GM18511 (cell line): ENCODE results near the gene SPATS2L.
A peak's percentile ranks its signal among the peaks of the same experiment; 100 is the strongest.
"Not testable (repeated sequence)": the region's sequence is repeated elsewhere in the genome, so short reads cannot be mapped to it uniquely, and the experiment has no call there.

Experiments
- ATAC-seq: cut with Tn5 transposase; IDR thresholded peaks from one replicate; pipeline ENCODE4 v1.9.1; 2021; ENCODE audit warnings: mild to moderate bottlenecking, moderate library complexity; ENCODE audit not compliant: unreplicated experiment

SPATS2L gene

DNA sequence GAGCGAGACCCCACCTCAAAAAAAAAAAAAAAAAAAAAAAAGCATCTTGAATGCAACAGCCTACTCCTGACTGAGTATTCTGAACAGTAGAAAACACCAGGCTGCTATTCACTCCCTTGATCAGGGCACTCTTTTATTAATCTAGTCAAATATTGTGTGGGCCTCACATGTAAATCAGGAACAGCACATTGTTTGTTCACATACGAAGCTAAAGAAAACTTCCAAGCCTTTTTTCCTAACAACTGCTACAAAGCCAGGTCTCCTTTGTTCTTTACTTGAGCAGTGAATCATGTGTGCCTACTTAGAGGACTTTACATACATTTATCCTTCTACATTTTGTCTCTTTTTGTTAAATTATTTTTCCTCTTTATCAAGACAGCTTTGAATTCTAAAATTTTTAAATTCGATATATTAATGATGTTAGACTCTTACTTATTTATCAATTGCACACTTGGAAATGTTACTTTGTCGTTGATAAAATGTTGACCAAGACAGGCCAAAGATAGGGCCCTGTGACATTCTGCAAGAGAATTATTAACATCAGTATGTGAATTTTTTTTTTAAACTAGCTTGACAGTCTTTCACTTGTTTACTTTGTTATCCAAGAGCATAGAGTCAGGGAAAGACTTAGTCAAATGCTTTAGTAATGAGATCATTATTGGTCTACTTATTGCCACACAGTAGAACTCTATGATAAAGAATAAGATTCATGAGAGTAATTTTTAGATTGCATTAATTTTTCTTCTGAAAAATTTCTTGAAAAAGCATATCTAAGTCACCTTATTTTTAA, 13.2 kb downstream of the SPATS2L start:
- ATAC-seq = no peak

DNA sequence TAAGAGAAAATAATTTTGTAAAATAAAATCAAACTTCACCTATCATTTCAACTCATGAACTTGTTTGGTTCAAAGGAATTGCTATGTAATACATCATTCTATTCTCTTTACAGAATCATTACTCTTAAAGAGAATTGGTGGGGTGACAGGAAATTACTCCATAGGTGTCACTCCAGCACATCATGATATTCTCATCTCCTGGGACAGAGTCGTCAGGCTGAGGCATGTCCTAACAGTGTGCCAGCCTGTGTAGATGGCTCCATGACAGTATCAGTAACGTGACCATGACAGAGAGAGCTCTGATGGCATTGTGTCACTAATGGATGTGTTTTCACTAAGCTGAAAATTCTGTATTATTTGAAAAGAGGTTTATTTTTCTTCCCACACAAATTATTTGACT, 13.9 kb downstream of the SPATS2L start:
- no peak for ATAC-seq

DNA sequence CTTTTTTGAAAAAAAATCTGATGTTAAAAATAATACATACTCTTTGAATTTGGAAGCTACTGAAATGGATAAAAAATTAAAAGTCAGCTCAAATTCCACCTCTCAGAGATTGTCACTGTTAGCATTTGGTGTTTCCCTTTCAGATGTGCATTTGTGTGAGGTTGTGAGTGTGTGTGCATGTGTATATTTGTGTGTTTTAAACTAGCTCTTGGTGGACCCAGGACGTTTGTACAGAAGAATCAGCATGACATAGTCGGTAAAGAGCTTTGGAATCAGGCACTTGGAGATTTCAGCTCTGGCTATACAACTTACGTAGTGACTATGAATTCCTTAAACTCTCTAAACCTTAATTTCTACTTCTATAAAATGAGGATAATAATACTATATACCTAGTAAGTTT, 14.5 kb downstream of the SPATS2L start:
- no peak for ATAC-seq

DNA sequence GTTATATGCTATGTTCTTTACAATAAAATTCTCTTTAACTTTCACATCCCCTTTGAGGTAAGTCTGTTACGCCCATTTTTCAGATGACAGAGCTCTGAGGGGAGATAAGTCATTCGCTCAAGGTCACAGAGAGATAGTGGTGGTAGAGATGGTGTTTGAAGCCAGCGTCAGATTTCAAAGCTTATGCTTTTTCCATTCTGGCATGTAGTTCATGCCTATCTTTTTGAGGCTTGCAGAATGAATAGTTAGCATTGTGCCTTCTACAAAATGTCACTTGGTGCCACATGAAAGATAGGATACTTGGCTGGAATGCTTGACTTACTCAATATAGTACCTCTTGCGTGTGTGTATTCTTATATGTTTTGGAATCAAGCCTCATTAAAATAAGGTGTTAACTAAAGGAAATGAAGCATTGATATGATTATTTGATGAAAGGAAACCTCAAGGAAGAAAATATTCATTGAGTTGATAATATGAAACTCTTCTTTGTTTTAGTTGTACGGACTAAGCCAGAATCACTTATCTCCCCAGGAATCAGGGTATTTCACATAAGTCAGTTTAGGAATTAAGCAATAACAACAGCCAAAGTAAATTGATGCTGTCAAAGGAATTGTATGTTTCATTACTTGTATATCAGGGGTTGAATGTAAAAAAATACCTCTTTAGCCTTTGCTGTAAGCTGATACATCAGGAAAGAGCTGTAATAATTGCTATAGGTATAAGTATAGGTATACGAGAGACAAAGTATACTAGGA, 15.5 kb downstream of the SPATS2L start:
- ATAC-seq = peak; percentile 41

DNA sequence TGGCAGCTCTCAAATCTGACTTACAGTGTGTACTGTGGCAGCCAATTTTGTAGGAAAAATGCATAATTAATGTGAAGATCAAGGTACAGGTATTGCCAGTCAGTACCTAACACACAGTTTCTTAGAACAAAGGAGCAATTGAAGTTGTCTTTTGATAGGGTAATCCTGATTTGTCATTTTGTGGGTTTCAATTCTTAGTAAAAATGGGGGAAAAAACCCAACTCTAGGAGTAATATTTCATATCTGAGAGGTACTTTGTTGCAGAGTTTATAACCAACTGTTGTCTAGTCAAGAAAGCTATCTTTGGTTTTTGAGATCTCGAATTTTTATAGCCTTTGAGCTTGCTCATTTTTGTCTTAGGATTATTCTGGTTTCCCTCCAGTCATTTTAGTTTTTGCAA, 16.1 kb downstream of the SPATS2L start:
- no peak for ATAC-seq

DNA sequence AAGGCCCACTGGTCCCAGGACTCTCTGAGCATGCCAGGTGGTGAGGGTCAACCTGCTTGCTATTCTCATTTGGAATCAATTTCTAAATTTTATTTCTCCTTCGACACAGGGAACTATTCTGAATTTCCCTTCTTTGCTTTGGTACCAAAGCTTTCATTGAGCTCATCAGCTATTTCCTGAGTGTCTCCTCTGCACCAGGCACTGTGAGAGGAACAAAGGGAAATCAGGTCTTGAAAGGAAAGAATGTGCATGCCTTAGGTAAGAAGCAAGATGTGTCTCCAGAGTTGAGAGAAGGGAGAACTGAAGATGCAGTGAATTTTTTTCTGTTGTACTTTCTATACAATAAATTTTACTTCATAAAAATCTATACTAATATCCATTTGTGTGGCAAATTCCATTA, 17.9 kb downstream of the SPATS2L start:
- ATAC-seq = no peak

DNA sequence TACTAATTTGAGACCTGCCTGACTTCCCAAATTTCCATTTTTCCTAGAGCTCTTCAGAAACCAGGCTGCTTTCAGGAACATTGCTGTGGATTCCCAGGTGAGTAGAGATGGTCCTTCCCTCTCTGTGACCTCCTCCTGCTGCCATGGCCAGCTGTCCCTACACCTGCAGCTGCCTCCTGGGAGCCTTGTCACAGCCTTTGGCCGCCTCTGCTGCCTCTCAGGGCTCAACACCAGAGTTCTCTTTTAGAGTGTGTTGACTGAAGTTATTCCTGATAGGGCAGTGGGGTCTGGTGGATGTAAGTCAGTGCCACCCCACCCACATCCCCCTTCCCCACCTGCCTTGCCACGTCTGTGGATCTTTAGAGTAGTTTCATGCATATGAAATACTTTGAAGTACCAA, 22.9 kb downstream of the SPATS2L start:
- no peak for ATAC-seq

DNA sequence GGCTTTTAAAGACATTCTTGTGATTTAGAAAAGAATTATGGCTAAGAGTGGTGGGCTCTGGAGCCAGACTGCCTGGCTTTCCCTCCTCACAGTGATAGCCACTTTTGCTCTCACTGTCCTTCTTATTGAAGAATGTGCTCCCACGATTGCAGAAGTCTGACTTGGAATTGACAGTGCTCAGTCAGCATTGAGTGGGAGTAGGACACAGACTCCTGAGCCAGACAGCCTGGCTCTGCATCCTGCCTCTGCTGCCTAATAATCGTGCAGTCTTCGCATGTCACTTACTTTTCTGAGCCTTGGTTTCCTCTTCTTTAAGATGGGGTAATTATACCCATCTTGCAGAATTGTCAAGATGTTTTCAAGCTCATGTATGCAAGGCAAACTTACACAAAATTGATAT, 23.3 kb downstream of the SPATS2L start:
- ATAC-seq = no peak

DNA sequence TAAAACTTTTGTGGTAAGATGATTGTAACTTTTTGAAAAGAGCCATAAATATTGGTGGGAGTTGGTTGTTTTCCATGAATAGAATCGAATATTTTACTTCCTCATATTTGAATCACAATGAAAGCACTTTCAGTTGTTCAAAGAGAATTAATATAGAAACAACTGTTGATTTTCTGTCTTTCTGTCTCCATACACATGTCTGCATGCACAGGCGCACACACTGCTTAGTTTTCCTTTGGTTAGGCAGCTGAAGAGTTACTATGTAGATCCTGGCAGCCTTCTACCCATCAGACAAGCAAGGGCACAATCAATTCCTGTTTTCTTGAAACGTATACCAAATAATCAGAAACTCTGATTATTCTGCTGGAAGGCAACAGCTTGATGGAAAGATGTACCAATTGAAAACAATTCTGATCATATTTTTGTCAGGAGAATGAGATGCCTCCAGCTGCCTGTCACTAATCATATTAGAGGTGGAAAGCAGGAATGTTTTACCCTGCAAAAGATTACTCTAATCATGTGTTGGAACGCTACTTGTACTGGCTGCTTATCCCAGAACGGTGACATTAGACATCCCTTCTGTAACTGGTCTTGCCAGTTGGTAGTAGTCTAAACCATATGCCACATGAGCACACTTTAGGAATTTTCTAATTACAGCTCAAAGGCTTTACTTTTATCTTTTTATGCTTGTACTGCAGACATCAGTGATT, 24.0 kb downstream of the SPATS2L start:
- ATAC-seq = peak; percentile 51

DNA sequence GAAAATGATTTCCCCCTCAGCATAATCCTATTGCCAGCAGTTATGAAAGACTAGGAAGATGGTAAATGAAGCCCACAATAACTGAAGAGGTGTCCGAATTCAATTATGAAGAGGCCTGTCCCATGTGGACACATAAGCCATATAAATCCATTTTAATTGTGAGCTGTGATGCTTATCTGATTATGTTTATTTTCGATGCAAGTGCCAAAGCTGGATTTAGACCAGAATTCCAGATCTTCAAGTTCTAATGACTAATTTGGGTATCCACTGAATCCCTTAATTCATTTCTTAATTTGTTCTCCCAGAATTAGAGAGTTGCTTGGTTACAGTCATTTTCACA, 24.5 kb downstream of the SPATS2L start:
- ATAC-seq = no peak

DNA sequence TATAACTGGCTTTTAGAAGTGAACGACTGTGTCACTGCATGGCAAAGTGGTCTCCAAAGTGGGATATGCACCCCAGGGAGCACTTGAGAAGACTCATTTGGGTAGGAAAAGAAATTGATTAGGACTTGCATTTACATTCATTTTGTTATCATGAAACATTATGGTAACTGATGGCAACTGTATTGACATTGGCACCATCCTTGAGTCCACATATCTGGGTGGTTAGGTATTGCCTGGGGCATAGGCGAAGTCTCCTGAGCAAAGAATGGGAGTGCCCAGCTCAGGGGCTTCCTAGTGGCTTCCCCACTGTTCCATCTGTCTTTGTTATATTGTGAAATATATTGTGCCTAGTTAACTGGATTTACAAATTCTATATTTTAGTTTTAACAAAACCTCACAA, 29.2 kb downstream of the SPATS2L start:
- ATAC-seq = no peak

DNA sequence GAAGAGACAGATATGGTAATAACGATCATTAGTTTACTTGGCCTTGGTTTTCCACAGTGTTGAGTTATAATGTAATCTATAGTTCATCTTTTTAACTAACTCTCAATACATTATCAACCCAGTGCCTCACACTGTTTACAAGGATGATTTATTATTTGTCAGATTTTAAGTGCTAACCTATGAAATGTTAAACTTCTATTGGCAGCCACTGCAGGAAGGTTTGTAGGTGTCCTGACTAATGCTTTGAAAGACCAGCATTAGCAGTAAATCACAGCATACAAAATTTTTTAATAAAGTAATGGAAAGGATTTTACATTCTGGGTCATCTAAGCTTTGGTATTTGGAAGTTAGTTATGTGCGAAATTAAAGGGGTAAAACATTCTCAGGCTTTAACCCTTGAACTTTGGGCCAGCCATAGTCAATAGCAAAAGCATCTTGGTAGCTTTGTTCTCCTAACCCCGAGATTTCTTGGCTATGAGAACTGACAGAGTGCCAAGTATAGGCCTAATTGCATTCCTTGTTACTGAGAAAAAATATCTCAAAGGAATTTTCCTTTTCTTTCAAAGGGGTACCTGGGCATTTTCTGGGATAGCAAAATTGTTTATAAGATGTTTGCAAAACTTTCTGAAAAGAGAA, 30.6 kb downstream of the SPATS2L start:
- ATAC-seq = no peak

DNA sequence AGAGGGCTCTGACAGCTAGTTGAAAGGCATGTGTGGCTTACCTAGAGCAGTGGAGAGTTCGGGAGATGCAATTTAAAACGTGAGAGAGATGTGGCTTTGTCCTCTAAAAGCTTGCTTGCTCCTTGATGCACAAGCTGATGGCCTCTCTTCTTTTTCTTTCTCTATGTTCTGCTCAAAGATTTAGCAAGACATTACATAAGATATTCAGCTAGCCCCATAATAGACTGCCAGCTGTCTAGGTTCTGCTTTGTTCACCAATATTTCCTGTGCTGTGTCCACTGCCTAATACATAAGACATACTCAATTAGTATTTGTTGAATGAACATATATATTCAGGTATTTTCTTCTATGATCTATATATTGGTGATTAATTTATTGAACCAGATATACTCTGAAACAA, 31.1 kb downstream of the SPATS2L start:
- ATAC-seq = no peak

DNA sequence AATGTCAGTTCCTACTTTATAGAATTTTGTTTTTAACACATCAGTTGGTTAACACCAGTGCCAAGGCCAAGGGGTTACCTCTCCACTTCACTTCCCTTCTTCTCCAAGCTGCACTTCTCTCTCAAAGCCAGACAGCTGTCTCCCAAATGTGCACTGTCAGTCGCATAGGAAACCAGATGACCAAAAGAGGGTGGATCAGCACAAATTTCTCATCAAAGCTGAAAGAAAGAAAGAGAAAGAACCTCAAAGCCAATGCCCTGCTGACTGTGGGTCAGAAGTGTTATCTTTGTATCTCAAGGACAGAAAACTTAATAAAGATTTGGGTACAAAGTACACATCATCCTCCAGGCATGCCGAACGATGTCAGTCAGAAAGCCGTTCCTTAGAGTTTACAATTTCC, 32.2 kb downstream of the SPATS2L start:
- ATAC-seq = no peak

DNA sequence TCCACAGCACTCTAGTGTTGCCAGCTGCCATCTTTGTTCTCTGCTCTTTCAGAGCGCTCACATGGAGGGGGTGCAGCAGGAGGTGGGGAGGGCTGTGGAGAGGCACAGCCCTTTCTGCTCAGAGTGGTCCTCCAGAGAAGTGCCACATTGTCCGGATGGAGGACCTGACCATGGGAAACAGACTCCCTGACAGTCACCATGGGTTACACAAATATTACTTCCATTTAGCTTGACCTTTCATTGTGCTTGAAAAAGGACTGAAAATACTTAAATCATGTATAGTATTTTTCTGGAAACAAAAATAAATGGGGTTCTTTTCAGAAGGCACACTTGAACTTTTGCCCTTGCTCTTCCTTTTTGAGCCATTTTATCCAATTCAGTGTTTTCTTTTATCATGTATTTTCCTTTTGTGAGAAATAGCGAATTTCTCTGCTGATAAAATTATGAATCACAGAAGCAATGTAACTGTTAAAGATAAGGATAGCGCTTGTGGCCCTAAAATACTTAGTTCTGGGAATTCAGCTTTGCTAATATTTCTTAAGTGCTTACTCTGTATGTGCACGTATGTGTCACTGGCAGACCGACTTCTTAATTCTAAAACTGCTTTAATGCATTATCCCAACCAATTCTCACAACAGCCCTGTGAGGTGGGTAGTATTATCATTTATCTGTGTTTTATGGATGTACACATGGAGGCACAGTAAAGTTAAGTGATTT, 34.2 kb downstream of the SPATS2L start:
- ATAC-seq = no peak

DNA sequence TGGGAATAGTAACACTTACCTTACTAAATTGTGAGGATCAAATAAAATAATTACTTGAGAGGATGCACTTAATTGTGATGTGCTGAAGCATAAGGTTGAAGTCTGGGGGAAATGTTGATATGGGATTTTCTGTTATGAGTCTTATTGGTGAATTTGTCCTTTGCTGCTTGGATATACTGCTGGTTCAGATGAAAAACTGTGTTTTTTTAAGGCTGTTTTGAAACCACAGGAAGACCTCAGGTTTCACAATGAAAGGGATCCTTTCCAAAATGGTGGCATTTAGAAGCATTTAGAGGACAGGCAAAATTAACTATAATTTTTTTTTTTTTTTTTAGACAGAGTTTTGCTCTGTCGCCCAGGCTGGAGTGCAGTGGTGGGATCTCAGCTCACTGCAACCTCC, 34.9 kb downstream of the SPATS2L start:
- ATAC-seq = no peak

DNA sequence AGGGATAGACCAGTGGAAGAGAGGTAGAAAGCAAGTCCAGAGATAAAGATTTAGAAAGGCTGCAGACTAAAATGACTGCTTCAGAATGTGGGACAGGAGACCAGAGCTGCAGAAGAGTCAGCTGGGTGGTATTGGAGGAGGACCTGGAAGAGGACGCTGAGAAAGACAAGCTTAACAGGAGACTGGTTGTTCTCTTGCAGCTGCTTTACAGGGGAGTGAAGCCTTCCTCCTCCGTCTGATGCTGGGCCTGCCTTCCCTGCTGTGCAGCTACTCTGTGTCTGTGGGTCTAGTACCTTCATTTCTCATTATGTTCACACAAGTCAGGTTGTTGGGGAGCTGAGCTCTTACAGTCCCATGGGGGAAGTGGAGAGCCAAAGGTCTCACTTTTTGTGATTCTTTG, 35.7 kb downstream of the SPATS2L start:
- ATAC-seq = no peak

DNA sequence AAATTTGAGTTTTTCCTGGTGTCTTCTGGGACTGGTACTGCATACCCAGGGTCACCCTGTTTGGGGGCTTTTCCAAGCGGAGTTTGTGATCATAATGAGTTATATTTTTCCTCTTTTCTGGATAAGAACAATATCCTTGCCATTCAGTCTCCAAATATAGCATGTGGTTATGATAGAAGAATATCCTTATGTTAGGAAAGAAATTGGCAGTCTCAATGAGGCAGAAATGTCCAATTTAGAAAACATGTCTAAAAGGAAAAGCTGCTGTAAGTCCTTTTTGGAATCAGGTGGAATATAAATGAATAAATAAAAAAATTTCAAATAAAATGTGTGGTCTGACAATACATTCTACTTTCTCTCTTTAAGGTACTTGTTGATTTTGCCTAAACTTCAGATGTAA, 36.2 kb downstream of the SPATS2L start:
- ATAC-seq = no peak

DNA sequence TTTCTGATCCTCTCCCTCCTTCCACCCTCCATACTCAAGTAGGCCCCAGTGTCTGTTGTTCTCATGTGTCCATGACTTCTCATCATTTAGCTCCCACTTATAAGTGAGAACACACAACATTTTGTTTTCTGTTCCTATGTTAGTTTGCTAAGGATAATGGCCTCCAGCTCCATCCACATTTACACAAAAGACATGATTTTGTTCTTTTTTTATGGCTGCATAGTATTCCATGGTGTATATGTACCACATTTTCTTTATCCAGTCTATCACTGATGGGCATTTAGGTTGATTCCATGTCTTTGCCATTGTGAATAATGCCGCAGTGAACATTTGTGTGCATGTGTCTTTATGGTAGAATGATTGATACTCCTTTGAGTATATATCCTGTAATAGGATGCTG, 37.7 kb downstream of the SPATS2L start:
- not testable (repeated sequence) for ATAC-seq

DNA sequence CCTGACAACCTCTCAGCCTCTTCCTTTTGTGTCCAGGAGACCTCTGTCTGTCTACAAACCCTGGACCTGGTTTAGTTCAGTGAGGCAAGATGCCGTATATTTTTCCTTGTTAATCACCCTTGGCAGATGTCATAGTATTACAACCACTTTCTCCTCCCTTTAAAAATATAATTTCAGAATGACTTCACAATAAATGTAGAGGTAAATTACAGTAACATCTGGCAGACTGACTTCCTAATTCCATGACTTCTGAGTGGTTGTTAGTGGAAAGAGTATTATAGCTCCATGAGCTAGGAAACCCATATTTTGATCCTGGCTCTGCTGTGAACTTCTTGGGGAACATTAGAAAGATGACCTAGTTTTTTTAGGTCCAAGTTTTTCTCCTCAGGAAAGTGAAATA, 39.5 kb downstream of the SPATS2L start:
- ATAC-seq = no peak

DNA sequence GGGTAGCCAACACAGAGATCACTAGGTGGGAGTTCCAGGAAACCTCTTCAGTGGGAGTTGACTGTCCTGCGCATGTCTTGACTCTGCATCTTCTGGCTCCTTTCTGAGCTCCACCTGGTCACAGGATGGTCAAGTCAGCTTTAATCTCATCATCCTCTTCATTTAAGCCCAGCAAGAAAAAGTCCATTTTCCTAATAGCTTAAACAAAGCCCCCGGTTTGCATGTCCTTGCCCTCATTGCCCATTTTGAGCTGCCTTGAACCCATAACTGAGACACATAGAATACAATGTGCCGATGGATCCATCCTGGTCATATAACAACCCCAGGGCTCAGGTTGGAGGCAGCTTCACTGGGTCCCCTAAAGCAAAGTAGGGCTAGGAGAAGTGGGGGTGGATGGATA, 40.8 kb downstream of the SPATS2L start:
- ATAC-seq = no peak
